GM23338 (cell line): ENCODE measurements around the gene TNS1. TPM values are rescaled to one million over a fixed set of nuclear protein-coding genes. Genes with fewer than 3 reads are reported as not detected.
"Not testable (repeated sequence)": the region's sequence is repeated elsewhere in the genome, so short reads cannot be mapped to it uniquely, and the experiment has no call there.

Source experiments
- ATAC-seq: fragments of 200-7000 bp; cut with Tn5 transposase; 3 replicates; pipeline ENCODE4 v1.9.1; 2020
- DNase-seq: peaks from one replicate; pipeline ENCODE4 v3.0.0-alpha.2; 2015; ENCODE audit warnings: low spot score
- H2AFZ ChIP-seq: fragments of 200-600 bp; sonication (generic); 2 replicates; pipeline ENCODE4 v1.8.0; 2016; ENCODE audit warnings: antibody characterized with exemption, mild to moderate bottlenecking, moderate library complexity
- H3F3A ChIP-seq: fragments of 200-600 bp; sonication (generic); replicated peaks from 2 replicates; pipeline ENCODE4 v1.8.0; 2017; ENCODE audit warnings: antibody characterized with exemption, mixed run types, low read depth
- H3K27ac ChIP-seq: fragments of 200-600 bp; sonication (generic); 2 replicates; pipeline ENCODE4 v1.6.1; 2016; ENCODE audit warnings: low read depth
- H3K27me3 ChIP-seq: fragments of 200-600 bp; sonication (generic); 2 replicates; pipeline ENCODE4 v1.8.0; 2016; ENCODE audit warnings: mild to moderate bottlenecking, mixed run types, moderate library complexity; ENCODE audit not compliant: insufficient read depth
- H3K36me3 ChIP-seq: fragments of 200-600 bp; sonication (generic); 2 replicates; pipeline ENCODE4 v1.8.0; 2016; ENCODE audit warnings: mild to moderate bottlenecking; ENCODE audit not compliant: insufficient read depth
- H3K4me1 ChIP-seq: fragments of 200-600 bp; sonication (generic); 2 replicates; pipeline ENCODE4 v1.8.0; 2016; ENCODE audit warnings: mild to moderate bottlenecking, moderate library complexity; ENCODE audit not compliant: insufficient read depth
- H3K4me2 ChIP-seq: fragments of 200-600 bp; sonication (generic); 2 replicates; pipeline ENCODE4 v1.7.1; 2017; ENCODE audit warnings: mixed run types
- H3K4me3 ChIP-seq: fragments of 200-600 bp; sonication (generic); 2 replicates; pipeline ENCODE4 v1.6.1; 2016; ENCODE audit warnings: mixed run types
- H3K79me2 ChIP-seq: fragments of 200-600 bp; sonication (generic); replicated peaks from 2 replicates; pipeline ENCODE4 v1.8.0; 2017; ENCODE audit warnings: mild to moderate bottlenecking; ENCODE audit not compliant: insufficient read depth
- H3K9me2 ChIP-seq: fragments of 200-600 bp; sonication (generic); 2 replicates; pipeline ENCODE4 v1.8.0; 2017; ENCODE audit not compliant: insufficient read depth
- H4K20me1 ChIP-seq: fragments of 200-600 bp; sonication (generic); replicated peaks from 2 replicates; pipeline ENCODE4 v1.8.0; 2017; ENCODE audit warnings: mild to moderate bottlenecking; ENCODE audit not compliant: insufficient read depth
- H3K27ac Mint-ChIP-seq: 2 replicates; pipeline ENCODE4 v1.8.0; 2020; ENCODE audit warnings: inconsistent platforms, mild to moderate bottlenecking, moderate library complexity, mixed read lengths
- H3K27me3 Mint-ChIP-seq: 3 replicates; pipeline ENCODE4 v1.8.0; 2022; ENCODE audit warnings: low read depth, mild to moderate bottlenecking, moderate library complexity, mixed read lengths, inconsistent platforms; ENCODE audit not compliant: insufficient read depth, poor library complexity
- H3K36me3 Mint-ChIP-seq: 3 replicates; pipeline ENCODE4 v1.8.0; 2021; ENCODE audit warnings: low read depth, mild to moderate bottlenecking, inconsistent platforms, moderate library complexity, mixed read lengths
- H3K4me1 Mint-ChIP-seq: 3 replicates; pipeline ENCODE4 v1.8.0; 2020; ENCODE audit warnings: mild to moderate bottlenecking, inconsistent platforms, mixed read lengths
- H3K4me3 Mint-ChIP-seq: 3 replicates; pipeline ENCODE4 v1.8.0; 2021; ENCODE audit warnings: moderate library complexity, mild to moderate bottlenecking, inconsistent platforms, mixed read lengths
- H3K9me3 Mint-ChIP-seq: 3 replicates; pipeline ENCODE4 v1.8.0; 2020; ENCODE audit warnings: moderate library complexity, mild to moderate bottlenecking, inconsistent platforms, mixed read lengths
- CREB1 ChIP-seq: fragments of 250-450 bp; sonication (Bioruptor Pico); IDR thresholded peaks from 2 replicates; pipeline ENCODE4 v1.5.0; 2020; ENCODE audit warnings: low read depth, mild to moderate bottlenecking, moderate library complexity
- CTCF ChIP-seq, 2 experiments: fragments of 200-600 bp in 1 of 2; sonication (generic) in 1 of 2; conservative IDR thresholded peaks; 2 replicates each; pipeline versions ENCODE4 v1.5.1 to v1.6.1; 2016 to 2017; ENCODE audit warnings: antibody characterized with exemption in 2 of 2, low read depth in 2 of 2, mild to moderate bottlenecking in 2 of 2, moderate library complexity in 1 of 2
- NANOG ChIP-seq: IDR thresholded peaks from 2 replicates; pipeline ENCODE4 v1.6.1; 2016; ENCODE audit warnings: antibody characterized with exemption, borderline replicate concordance
- POLR2AphosphoS5 ChIP-seq: IDR thresholded peaks from 2 replicates; pipeline ENCODE4 v1.6.1; 2016; ENCODE audit warnings: antibody characterized with exemption, low read depth
- ZNF114 ChIP-seq: fragments of 250-450 bp; sonication (Bioruptor Pico); IDR thresholded peaks from 2 replicates; pipeline ENCODE4 v1.5.0; 2020; ENCODE audit warnings: mild to moderate bottlenecking, moderate library complexity
- ZNF462 ChIP-seq: fragments of 250-450 bp; sonication (Bioruptor Pico); IDR thresholded peaks from 2 replicates; pipeline ENCODE4 v1.5.0; 2020; ENCODE audit warnings: mild to moderate bottlenecking, moderate library complexity
- polyA plus RNA-seq: library from polyadenylated mRNA; unstranded; fragments of >200 nt; fragmentation: Nextera tagmentation; extraction: Ambion mirVana; gene quantifications from 2 replicates; pipeline ENCODE4 v1.2.1, GENCODE V29; 2016
- total RNA-seq: library from RNA; depleted of rRNA; stranded (reverse); fragments of >200 nt; shearing (Covaris generic); gene quantifications from 2 replicates; pipeline ENCODE4 v1.2.3, GENCODE V29; 2014

TNS1 gene
- total and polyA plus RNA-seq, 2 experiments from 2014 or later: 2.0 to 7.4 TPM

GRCh38 chr2:218044599-218044998 lies 41.8 kb upstream of the TNS1 start:
- not testable (repeated sequence) for H3K27ac Mint-ChIP-seq, H2AFZ ChIP-seq, H3K4me3 ChIP-seq, H3K4me1 ChIP-seq, H3K36me3 Mint-ChIP-seq, H3K27ac ChIP-seq, H3K27me3 Mint-ChIP-seq, H3K36me3 ChIP-seq, H3K4me2 ChIP-seq, H3K27me3 ChIP-seq, H3K4me3 Mint-ChIP-seq, H3K9me2 ChIP-seq, H3F3A ChIP-seq, ATAC-seq, H4K20me1 ChIP-seq, H3K79me2 ChIP-seq, DNase-seq, H3K4me1 Mint-ChIP-seq
- H3K9me3 Mint-ChIP-seq: peaks cover 21% of the 10 kb centered on the region

GRCh38 chr2:218043701-218044109 lies 40.9 kb upstream of the TNS1 start:
- DNase-seq (no peak), ATAC-seq (no peak)
- H3K79me2 ChIP-seq: no peaks in the 10 kb centered on the region
- no peak overlapping the region for H3K27ac ChIP-seq
- H3F3A ChIP-seq: no peaks in the 10 kb centered on the region
- H3K27me3 ChIP-seq: no peaks in the 10 kb centered on the region
- H3K4me2 ChIP-seq: no peak overlapping the region
- H4K20me1 ChIP-seq: no peaks in the 10 kb centered on the region
- H2AFZ ChIP-seq: no peak overlapping the region
- H3K27ac Mint-ChIP-seq: no peak overlapping the region
- peaks cover 20% of the 10 kb centered on the region for H3K9me3 Mint-ChIP-seq
- H3K4me1 ChIP-seq: no peaks in the 10 kb centered on the region
- peaks cover 5% of the 10 kb centered on the region; the same call in 1 of the 3 replicates for H3K36me3 Mint-ChIP-seq
- peaks cover 6% of the 10 kb centered on the region; the same call in 1 of the 2 replicates for H3K9me2 ChIP-seq
- H3K4me3 Mint-ChIP-seq: no peak overlapping the region
- peaks cover 6% of the 10 kb centered on the region; the same call in 2 of the 3 replicates for H3K4me1 Mint-ChIP-seq
- TF ChIP-seq CTCF (conservative IDR thresholded peaks at IDR 0.05; ENCODE audit: low read depth in 2 of 2): no peak
- no peak for TF ChIP-seq ZNF114 (CRISPR knock-in tag)
- TF ChIP-seq NANOG: no peak
- TF ChIP-seq POLR2AphosphoS5: no peak
- TF ChIP-seq ZNF462 (CRISPR knock-in tag): no peak
- no peak for TF ChIP-seq CREB1 (CRISPR knock-in tag)
- no peak overlapping the region for H3K4me3 ChIP-seq
- peaks cover 7% of the 10 kb centered on the region for H3K27me3 Mint-ChIP-seq
- H3K36me3 ChIP-seq: no peaks in the 10 kb centered on the region
